Pancreas (tissue), 10 donors: Measurements from ENCODE around the gene PLCB1. TPM values are rescaled to one million over a fixed set of nuclear protein-coding genes. Genes with fewer than 3 reads are reported as not detected.

Source experiments
- ATAC-seq, 4 donors: fragments of 200-7000 bp; cut with Tn5 transposase; one replicate each; pipeline versions ENCODE4 v1.8.0 to v1.9.1; 2020; ENCODE audit warnings: mild to moderate bottlenecking in 4 of 4, moderate library complexity in 4 of 4
- DNase-seq, 6 donors: peaks; one replicate each; pipeline ENCODE4 v3.0.0-alpha.2; 2020
- FAIRE-seq: peaks from 2 replicates; lab custom pipeline; 2012; peaks lifted over from hg19 to GRCh38; lab: Jason Lieb, UNC
- H3K27ac ChIP-seq, 4 donors: fragments of 200-600 bp; sonication (generic); 1 replicate in 3 of 4; 2 replicates in 1 of 4; pipeline versions ENCODE4 v1.5.0 to v1.8.0; 2020
- H3K27me3 ChIP-seq, 4 donors: fragments of 200-600 bp; one replicate each; pipeline ENCODE4 v1.8.0; 2021
- H3K36me3 ChIP-seq, 3 donors: fragments of 200-600 bp; sonication (generic) in 1 of 3; one replicate each; pipeline versions ENCODE4 v1.5.0 to v1.8.0; 2020 to 2021
- H3K4me1 ChIP-seq, 3 donors: fragments of 200-600 bp; one replicate each; pipeline ENCODE4 v1.8.0; 2021
- H3K4me3 ChIP-seq, 4 donors: fragments of 200-600 bp; sonication (generic) in 2 of 4; one replicate each; pipeline versions ENCODE4 v1.5.0 to v1.8.0; 2020 to 2021
- H3K9me3 ChIP-seq, 4 donors: fragments of 200-600 bp; one replicate each; pipeline ENCODE4 v1.8.0; 2021
- WGBS, 2 donors: extraction: QIAGEN DNeasy Blood & Tissue Kit; methylation state at CpG; one replicate each; pipeline ENCODE4 v1.1.7; 2013; 5-methylcytosine and 5-hydroxymethylcytosine counted together
- intact Hi-C, 3 donors: fragments of 100-400 bp; cut with DNase I; formaldehyde crosslinking; loops; one replicate each; pipeline versions ENCODE4 v1.11.1 to v1.14.2; 2022
- polyA plus RNA-seq, 2 donors: library from polyadenylated mRNA; stranded (reverse); fragments of 200-250 nt; gene quantifications; one replicate each; pipeline ENCODE4 v1.2.3, GENCODE V29; 2013
- total RNA-seq, 6 donors: library from RNA; stranded (reverse); fragmentation: NEBNext Ultra II Directional in 4 of 6; extraction: Animal tissue kit (Norgen Biotek cat#: 25700) in 4 of 6; gene quantifications; one replicate each; pipeline versions ENCODE4 v1.2.1 to v1.2.4, GENCODE V29; 2021 to 2023
- TF ChIP-seq, protein P1 (sequence below), 4 donors: fragments of 200-600 bp; sonication (generic) in 3 of 4; IDR thresholded peaks; one replicate each; pipeline versions ENCODE4 v1.5.0 to v1.8.0; 2021; ENCODE audit warnings: antibody characterized with exemption in 4 of 4
- donor health status: healthy with polysubstance abuse.
- donor health status: DM: no; HTN: no; CAD: no; lungs with moderate emphysema.
- donor health status: DM: no; HTN: no; CAD: no.
- donor health status: control.
- donor health status: control.
- donor health status: Bipolar disorder and iron deficiency.
- donor health status: DM: yes; HTN: yes; CAD: no.
- donor health status: DM: no; HTN: no; CAD: no.
- donor health status: DM: no; HTN: no; CAD: no.
- donor health status: DM: yes; HTN: yes; CAD: no.

Gene PLCB1
- total and polyA plus RNA-seq, 8 donors: 4.5 to 18.7 (median 13.7) TPM

DNA sequence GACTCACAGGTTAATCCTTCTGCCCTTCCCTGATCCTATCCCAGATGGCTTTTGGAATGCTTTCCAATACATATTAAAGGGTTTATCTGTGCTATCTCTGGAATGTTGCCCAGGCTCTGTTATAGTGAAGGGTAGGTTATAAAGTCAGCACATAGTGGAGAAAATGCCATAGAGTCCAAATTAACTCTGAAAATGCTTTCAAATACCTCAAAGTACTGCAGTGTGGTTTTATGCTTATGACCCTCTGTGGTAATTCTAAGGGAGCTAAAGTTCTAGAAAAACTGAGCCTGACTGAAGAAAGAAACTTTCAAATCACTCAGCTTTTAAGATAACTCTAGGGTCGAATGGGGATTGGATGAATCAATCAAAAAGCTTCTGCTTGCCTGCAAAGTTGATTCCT, 159.8 kb downstream of the PLCB1 start:
- peaks cover 0 to 9% (median 4%) of the 10 kb centered on the region in 3 donors for H3K4me1 ChIP-seq
- TF ChIP-seq, protein P1, sequence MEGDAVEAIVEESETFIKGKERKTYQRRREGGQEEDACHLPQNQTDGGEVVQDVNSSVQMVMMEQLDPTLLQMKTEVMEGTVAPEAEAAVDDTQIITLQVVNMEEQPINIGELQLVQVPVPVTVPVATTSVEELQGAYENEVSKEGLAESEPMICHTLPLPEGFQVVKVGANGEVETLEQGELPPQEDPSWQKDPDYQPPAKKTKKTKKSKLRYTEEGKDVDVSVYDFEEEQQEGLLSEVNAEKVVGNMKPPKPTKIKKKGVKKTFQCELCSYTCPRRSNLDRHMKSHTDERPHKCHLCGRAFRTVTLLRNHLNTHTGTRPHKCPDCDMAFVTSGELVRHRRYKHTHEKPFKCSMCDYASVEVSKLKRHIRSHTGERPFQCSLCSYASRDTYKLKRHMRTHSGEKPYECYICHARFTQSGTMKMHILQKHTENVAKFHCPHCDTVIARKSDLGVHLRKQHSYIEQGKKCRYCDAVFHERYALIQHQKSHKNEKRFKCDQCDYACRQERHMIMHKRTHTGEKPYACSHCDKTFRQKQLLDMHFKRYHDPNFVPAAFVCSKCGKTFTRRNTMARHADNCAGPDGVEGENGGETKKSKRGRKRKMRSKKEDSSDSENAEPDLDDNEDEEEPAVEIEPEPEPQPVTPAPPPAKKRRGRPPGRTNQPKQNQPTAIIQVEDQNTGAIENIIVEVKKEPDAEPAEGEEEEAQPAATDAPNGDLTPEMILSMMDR (IDR thresholded peaks at IDR 0.05): no peak
- H3K36me3 ChIP-seq: no peaks in the 10 kb centered on the region
- H3K9me3 ChIP-seq: no peaks in the 10 kb centered on the region
- intact Hi-C loops: no loop called here
- FAIRE-seq (no peak), DNase-seq (no peak), ATAC-seq (no peak)
- H3K4me3 ChIP-seq: no peak overlapping the region
- 47 to 52% methylated on average over 1 of the region's 1 CpG for WGBS, 2 donors
- H3K27ac ChIP-seq: no peak overlapping the region
- H3K27me3 ChIP-seq: no peaks in the 10 kb centered on the region

DNA sequence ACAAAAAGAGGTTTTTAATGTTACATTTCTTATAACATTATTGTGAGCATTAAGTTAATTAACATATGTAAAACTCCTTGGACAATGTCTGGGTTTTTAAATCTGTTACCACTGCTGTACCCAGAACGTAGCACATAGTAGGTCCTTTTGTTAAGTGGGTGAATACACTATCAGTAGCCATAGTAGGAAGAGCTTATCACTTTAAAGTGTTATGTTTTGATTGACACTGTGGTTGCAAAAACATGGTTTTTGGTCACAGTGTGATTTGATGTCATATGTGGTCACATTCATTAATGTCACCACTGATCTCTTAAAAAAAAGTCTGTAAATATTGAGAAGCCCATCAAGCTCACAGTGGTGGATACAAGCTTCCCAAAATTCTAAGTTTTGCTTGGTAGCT, 160.7 kb downstream of the PLCB1 start:
- no peaks in the 10 kb centered on the region for H3K27me3 ChIP-seq
- DNase-seq (no peak), ATAC-seq (no peak), FAIRE-seq (no peak)
- intact Hi-C loops: no loop called here
- H3K27ac ChIP-seq: no peak overlapping the region
- no peak overlapping the region for H3K4me3 ChIP-seq
- peaks cover 0 to 9% (median 4%) of the 10 kb centered on the region in 3 donors for H3K4me1 ChIP-seq
- 88 to 89% methylated on average over 1 of the region's 1 CpG for WGBS, 2 donors
- no peaks in the 10 kb centered on the region for H3K36me3 ChIP-seq
- H3K9me3 ChIP-seq: no peaks in the 10 kb centered on the region
- TF ChIP-seq, protein P1 (IDR thresholded peaks at IDR 0.05): no peak

DNA sequence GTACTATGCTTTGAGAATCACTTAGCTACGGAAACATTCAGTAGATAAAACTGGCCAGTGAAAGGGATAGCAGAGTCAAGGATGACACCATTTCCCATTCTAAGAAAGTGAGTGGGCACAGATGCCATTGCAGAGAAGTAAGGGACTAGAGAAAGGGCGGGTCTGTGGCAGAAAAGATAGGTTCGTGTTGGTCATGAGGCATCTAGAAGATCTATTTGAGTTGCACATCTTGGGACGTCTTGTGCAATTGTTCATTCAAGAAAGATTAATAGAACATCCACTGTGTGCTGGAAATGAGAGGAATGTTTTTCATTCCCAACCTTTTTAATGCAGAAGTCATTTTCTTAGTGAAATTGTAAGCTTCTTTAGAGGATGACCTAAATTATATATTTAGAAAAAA, 161.7 kb downstream of the PLCB1 start:
- intact Hi-C loops: no loop called here

DNA sequence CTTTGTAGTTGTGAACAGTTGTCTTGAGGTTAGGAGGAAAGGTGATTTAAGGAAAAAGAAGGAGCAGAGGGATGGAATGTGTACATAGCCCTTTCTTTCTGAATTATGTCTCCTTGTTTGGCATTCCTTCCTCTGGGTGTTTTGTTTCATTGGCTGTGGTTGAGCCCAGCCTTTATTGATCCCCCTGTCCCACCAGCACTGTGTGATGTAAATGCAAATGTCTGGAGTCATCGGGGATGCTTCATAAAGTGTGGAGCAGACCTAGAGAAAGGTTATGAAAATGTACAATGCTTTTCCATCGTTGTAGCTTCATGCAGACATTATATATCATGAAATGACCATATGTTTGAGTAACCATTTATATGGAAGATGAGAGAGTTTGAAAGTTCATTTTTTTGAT, 164.5 kb downstream of the PLCB1 start:
- H3K27ac ChIP-seq: no peak overlapping the region
- no peak overlapping the region for H3K4me3 ChIP-seq
- intact Hi-C loops: no loop called here
- no peaks in the 10 kb centered on the region for H3K9me3 ChIP-seq
- no peak for DNase-seq
- no peaks in the 10 kb centered on the region for H3K36me3 ChIP-seq
- WGBS, 2 donors: 38 to 82% methylated on average over 2 of the region's 2 CpGs
- H3K4me1 ChIP-seq: no peaks in the 10 kb centered on the region
- TF ChIP-seq, protein P1 (IDR thresholded peaks at IDR 0.05): no peak
- ATAC-seq: no peak
- no peak for FAIRE-seq
- H3K27me3 ChIP-seq: no peaks in the 10 kb centered on the region

More for the DNA sequence above, 161.7 kb downstream of the PLCB1 start:
- Histone ChIP-seq H3K36me3 (no peaks in the 10 kb centered on the region), H3K27ac (no peak overlapping the region), H3K27me3 (no peaks in the 10 kb centered on the region), H3K9me3 (no peaks in the 10 kb centered on the region), H3K4me1 (peaks cover 0 to 9% (median 4%) of the 10 kb centered on the region in 3 donors), H3K4me3 (no peak overlapping the region)
- no peak for FAIRE-seq
- no peak for DNase-seq
- TF ChIP-seq, protein P1 (IDR thresholded peaks at IDR 0.05): no peak
- 86 to 95% methylated on average over 4 of the region's 4 CpGs for WGBS, 2 donors
- no peak for ATAC-seq

DNA sequence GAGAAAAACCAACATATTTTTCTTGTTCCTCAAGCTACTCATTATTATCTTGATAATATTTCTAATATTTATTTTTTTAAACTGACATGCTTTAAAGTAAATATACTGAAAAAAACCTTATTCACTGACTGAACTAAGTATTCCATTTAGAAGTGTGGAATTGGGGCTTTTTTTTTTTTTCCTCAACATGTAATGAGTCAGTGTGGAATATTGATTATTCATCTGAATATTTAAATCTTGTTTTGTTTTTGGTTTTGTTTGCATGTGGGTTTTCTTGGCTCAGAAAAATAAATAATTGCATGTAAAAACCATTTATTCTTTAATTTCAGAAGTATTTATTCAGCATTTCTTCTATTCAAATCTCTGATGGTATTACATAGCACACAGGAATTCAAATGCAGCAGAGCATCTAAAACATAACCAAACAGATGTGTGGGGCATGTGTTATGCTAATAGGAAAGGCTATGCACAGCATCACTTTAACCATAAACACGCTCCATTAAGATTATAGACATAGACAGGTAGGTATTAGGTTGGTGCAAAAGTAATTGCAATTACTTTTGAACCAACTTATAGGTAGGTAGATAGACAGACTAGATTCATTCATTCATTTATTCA, 166.5 kb downstream of the PLCB1 start:
- Histone ChIP-seq H3K4me1 (no peaks in the 10 kb centered on the region), H3K27me3 (no peaks in the 10 kb centered on the region), H3K9me3 (no peaks in the 10 kb centered on the region), H3K4me3 (no peak overlapping the region), H3K27ac (no peak overlapping the region), H3K36me3 (no peaks in the 10 kb centered on the region)
- FAIRE-seq: no peak
- no peak for DNase-seq
- ATAC-seq: no peak
- intact Hi-C loops: no loop called here
- TF ChIP-seq, protein P1 (IDR thresholded peaks at IDR 0.05): no peak
- WGBS, 2 donors: 97 to 98% methylated on average over 1 of the region's 1 CpG
